ENCODE data around the gene GPC3.

DNA sequence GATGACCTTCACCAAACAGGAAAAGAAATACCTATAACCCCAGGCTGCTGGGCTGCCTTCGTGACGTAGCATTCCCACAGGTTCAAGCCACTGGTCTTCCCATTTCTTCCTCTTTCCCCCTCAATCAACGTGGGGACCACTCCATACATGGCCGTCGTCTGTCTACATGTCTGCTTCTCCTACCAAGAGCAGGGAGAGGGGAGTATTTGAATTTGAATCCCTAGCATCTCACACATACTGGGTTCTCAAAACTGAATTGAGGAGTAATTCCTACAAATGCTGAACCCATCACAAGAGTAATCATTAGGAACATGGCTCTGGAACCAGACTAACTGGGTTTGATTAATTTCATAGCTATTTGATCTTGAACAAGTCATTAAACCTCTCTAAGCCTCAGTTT, 17.3 kb downstream of the GPC3 start:
- TF ChIP-seq CTCF (IDR thresholded peaks at IDR 0.05) = no peak
- TF ChIP-seq POLR2AphosphoS5 (IDR thresholded peaks at IDR 0.05) = no peak
- no peak for TF ChIP-seq POLR2A (IDR thresholded peaks at IDR 0.05)
- no peak for TF ChIP-seq EP300 (IDR thresholded peaks at IDR 0.05; ENCODE audit: low read depth)
